SKM-1 (cell line): ENCODE results near the gene ATCAY.
"Not testable (repeated sequence)": the region's sequence is repeated elsewhere in the genome, so short reads cannot be mapped to it uniquely, and the experiment has no call there.

Experiments used
- DNase-seq: peaks from one replicate; lab custom pipeline; 2025; ENCODE audit not compliant: unreplicated experiment; lab: John Stamatoyannopoulos, UW

The ATCAY gene

DNA sequence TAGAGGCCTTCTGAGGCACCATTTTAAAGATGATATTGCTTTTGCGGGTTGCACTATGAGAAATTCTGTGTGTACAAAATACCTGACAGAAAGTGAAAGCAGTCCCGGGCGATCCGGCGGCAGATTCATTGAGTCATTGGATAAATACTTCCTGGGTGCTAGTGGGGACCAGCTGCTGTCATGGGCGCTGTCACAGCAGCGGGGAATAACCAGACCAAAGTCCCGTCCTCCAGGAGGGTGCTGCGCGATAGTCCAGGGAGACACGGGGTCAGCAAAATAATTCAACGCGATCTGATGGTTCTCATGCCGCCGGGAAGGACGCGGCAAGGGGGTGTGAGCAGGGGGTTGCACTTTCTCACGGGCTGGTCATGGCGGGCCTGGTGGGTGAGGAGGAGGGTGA is 25.2 kb upstream of the ATCAY start:
- no peak for DNase-seq

DNA sequence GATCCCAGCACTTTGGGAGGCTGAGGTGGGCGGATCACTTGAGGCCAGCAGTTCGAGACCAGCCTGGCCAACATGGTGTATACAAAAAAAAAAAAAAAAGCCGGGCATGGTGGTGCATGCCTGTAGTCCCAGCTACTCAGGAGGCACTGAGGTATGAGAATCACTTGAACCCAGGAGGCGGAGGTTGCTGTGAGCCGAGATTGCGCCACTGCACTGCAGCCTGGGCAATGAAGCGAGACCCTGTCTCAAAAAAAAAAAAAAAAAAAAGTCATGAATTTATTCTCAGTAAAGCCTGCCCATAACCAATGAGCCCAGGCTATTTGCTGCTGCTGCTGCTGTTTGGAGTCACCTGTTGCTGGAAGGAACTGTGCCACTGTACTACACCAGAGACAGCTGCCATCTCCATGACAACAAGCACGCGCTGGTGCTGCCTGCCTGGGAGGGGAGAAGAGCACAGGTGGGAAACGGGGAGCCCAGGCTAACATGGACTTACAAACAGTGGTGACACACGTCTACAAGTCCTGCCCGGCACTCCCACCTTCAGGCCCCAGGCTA is 23.0 kb upstream of the ATCAY start:
- no peak for DNase-seq

DNA sequence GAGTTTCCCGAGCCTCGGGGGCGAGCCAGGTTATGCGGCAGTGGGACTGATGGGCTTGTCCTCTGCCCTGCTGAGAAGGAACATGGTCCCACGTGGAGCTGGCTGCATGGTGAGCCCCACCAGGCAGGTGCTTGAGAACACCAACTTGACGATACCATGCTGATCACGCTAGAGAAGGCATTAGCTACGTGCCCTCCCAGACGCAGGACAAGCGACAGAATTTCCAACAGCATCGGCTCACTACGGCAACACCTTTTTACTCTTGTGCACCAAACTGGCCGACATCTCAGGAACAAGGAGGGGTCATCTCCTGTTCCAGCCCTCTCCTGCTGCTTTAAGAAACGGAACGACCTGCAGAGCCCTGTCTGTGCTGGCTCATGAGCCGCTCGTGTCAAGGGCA is 20.0 kb upstream of the ATCAY start:
- DNase-seq = no peak

DNA sequence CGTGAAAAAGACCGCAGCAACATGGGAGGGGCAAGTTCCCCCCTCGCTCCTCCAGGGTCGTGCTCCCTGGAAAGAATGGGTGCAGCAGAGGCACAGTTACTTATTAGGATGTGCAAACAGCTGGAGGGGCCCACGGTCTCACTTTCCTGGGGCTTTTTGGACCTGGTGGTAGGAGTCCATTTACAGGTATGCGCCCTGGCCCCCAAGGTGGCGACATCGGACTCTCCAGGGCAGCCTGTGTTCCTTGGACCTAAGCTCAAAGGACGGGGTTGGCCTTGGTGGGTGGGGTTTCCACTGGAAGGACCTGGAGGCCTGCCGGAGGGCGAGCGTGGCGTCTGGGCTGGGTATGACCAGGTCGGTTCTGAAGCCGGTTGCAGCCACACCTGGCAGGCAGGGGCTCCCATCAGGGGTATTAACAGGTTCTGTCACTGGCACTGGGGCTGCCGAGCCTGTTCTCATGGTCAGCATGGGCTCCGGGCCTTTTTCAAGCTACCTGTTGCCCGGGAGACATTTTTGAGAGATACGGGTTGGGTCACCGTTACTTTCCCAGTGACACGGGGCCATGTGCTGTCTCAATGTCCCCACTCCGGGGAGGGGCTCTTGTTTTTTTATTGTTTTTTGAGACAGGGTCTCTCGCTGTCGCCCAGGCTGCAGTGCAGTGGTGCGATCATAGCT is 17.5 kb upstream of the ATCAY start:
- DNase-seq = no peak

DNA sequence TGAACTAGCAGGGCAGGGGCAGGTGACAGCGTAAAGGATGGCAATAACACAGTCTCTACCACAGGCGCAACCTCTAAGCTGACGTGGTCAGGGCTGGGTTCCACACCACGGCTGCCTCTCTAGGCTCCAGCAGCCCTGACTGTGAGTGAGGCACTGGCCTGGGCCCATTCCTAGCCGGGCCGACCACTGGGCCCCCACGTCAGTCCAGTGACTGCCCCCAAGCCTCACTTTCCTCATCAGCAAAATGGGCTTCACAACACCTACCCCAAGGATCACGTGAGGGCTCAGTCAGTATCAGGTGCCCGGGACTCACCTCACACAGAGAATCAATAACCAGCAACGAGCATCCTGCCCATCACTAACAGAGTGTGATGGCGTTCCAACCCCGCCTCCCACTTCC is 16.8 kb upstream of the ATCAY start:
- no peak for DNase-seq

DNA sequence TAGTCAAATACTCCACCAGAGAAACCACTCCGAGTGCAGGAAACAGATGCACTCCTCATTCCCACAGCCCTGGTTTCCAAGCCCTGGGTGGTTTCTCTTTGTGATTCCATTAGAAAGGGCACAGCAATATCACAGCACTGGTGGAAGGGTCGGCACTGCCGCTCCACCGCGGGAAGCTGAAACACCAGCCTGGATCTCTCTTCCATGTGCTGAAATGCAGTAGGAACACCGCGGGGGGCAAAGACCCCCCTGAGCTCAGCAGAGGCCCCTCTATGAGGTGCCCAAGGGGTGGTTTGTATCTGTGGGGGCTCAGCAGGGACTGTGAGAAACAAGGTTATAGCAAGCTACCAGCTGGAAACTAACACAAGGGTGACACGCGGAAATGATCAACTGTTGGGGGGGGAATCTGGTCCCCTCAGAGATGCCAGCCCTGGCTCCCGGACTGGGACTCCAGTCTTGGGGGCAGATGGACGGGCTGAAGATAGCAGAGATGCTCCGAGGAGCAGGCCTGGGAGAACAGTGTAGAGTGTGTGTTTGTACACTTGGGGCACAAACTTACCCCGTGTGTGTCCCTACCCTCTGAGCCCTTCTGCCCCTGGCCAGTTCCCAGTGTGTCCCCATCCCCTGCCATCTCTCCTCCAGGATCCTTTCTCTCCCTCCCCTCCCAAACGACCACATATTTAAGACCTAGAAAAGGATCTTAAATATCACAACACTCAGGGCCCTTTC is 13.4 kb upstream of the ATCAY start:
- DNase-seq = no peak

DNA sequence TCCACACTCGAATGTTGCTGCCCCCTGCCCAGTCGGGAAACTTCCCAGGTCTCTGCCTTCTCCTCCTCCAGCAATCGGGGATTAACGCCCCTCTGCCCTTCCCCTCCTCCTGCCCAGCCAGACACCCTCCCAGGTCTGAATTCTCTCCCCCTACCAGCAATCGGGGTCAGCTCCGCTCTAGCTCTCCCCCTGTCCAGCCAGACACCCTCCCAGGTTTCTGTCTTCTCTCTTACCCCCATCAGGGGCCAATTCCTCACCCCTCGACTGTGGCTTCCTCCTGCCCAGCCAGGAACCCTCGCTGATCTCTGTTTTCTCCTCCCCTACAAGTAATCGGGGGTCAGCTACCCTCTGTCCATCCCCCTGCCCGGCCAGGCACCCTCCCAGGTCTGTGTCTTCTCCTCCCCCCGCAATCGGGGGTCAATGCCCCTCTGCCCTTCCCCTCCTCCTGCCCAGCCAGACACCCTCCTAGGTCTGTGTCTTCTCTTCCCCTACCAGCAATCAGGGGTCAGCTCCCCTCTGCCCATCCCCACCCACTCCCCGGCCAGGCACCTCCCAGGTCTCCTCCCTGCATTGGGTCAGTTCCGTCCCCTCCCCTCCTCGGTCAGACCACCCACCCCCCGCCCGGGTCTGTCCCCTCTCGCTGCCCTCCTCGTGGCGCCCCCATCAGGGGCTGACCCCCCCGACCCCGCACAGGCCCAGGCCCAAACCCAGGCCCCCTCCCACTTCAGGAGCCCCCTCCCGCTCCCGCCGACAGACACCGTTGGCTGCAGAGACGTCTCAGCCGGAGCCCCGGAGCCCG is 12.3 kb upstream of the ATCAY start:
- no peak for DNase-seq

DNA sequence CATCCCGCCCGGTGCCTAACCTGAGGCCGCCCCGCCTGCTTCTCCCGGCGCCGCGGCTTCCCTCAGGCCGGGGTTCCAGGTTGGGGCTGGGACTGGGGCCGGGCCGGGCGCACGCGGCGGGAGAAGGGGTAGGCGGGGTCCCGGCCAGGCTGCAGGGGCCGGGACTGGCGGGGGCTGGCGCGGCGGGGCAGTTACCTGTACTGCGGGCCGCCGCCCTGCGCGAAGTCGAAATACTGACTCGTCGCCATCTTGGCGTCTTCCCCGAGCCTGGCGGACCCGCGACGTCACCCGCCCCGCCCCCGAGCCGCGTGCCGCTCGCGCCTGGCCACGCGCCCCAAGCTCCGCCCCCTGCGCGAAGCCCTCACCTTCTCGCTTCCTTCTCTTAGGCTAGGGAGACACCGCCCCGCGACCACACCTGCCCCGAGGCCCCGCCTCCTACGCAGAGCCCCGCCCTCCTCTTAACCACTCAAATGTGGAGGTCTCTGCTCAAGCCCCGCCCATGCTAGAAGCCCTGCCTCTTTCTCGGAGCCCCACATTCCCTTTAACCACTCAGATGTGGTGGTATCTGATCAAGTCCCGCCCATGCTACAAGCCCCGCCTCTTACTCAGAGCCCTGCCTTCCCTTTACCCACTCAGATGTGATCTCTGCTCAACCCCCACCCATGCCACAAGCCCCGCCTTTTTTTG is 11.6 kb upstream of the ATCAY start, which contains the start of gene ZFR2:
ZFR2 (minus strand) TSS at position 269 of the 687 bp plus-strand sequence; CDS start at position 248, 21 bp downstream.
- DNase-seq = no peak

DNA sequence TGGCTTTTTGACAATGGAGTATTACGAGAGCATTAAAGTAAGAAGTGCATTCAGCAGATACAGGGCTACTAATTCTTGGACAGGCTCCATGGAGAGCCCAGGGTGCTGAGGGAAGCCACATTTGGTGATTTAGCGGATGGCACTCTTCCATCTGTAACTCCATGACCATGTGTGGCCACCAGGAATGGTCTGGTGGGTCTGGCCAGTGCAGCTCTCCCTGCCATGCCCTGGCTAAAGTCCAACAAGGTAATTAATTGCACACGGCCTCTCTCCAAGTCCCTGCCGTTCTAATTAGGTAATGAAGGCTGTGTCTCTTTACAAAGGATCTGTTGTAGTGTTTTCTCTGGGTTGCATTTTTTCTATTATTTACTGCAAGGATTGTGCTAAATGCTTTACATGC is 7.3 kb upstream of the ATCAY start:
- no peak for DNase-seq

DNA sequence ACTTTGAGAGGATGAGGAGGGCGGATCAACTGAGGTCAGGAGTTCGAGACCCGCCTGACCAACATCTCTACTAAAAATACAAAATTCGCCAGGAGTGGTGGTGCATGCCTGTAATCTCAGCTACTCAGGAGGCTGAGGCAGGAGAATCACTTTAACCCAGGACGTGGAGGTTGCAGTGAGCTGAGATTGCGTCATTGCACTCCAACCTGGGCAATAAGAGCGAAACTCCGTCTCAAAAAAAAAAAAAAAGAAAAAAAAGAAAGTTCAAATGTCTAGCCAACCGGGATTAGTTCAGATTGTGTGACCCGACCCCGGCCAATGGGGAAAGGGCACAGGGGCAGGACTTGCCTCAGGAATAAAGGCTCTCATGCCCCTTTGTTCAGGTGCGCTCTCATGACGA is 5.8 kb upstream of the ATCAY start:
- DNase-seq = not testable (repeated sequence)

DNA sequence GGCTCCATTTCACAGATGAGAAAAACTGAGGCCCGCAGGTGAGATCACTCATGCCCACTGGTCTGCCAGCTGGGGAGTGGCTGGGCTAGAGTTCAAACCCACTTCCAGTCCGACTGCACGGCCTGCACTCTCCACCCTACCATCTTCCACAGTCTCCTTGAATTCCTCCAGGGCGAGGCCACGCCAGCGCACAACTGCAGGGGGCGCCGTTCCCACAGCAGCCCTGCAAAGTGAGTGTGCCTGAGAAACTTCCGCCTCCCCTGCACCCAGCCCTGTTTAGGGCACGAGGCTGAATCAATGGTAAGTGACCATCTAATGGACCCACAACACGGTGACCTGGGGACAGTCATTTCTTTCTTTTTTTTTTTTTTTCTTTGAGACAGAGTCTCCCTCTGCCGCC is 829 bp upstream of the ATCAY start:
- DNase-seq = no peak

DNA sequence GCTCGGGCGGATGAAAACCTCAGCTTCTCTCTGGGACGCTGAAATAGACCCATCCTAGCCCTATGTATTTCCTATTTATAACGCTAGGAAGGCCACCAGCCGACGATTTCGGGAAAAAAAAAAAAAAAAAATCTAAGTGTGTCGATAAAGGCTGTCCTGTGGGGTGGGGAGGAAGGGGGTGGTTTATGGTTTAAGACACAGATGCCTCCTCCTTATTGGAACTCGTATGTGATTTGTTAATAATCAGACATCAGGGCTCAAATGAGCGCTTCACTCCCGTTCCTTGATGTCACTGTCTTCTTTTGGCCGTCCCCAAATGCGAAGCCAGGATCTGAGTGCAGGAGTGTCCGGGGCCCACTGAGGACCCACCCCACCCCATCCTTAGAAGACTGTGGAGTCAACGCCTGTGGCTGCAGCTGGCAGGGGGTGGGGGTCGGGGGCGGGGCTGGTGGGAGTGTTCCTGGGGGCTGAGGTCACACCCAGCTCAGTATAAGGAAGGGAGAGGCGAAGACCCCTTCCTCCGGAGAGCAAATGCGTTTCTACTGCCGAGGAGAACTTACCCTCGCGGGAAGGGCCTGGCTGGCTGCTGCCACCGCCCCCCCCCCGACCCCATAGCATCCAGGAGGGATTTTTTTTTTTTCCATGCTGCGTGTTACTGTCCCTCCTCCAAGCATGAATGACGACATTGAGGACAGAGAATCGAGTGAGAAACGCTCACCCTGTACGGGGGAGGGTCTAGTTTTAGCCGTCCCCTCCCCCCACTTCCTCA is 971 bp downstream of the ATCAY start:
- DNase-seq = no peak

DNA sequence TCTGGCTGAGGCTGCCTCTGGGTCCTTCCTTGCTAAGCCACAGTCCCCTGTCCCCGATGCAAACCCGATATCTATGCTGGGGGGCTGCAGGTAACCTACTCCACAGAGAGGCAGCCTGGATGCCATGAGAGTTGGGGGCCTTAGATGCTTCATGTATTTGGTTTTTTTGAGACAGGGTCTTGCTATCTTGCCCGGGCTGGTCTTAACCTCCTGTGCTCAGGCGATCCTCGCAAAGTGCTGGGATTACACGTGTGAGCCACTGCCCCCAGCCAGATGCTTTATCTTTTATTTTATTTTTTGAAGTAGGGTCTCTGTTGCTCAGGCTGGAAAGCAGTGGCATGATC is 1.5 kb downstream of the ATCAY start:
- no peak for DNase-seq

DNA sequence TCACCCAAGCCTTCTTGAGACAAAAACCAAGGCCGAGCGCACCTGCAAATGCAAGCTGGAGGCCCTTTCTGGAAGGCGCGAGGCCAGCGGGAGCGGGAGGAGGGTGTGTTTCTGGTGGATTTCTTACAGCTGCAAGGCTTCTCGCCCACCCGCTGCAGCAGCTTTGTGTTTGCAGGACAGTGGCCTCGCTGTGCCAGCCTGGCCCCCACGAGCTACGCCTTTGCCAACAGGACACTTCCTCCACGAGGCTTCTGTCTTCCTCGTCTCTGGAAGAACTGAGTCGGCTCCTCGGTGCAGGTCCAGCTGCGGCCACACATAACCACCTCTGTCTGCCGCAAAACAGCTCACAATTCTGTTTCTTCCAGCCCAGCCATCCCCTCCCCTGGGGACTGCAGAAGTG is 10.1 kb downstream of the ATCAY start:
- no peak for DNase-seq

DNA sequence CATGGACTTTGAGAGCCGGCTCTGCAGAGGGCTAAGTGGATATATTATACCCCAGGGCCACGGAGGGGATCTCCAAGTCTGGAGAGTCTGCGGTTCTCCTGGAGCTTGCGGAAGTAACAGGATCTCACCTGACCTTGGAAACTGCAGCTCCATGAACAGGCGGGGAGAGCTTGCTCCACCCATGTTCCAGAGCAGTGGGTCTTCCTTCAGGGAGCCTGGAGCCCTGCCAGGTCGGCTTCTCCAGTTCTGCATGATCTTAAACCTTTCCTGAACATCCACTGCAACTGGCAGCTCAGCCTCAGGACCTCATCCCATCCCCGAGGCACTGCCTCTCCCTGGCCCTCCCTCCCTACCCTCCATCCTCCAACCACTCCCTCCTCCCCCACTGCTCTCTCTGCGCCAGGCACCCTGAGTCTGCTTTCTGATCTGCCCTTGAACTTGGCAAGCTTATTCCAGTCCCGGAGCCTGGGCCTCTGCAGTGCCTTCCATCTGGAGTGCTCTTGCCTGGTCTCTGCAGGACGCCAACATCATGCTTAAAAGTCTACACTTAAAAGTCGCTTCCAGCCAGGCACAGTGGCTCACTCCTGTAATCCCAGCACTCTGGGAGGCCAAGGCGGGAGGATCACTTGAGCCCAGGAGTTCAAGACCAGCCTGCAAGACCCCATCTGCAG is 13.2 kb downstream of the ATCAY start:
- no peak for DNase-seq

DNA sequence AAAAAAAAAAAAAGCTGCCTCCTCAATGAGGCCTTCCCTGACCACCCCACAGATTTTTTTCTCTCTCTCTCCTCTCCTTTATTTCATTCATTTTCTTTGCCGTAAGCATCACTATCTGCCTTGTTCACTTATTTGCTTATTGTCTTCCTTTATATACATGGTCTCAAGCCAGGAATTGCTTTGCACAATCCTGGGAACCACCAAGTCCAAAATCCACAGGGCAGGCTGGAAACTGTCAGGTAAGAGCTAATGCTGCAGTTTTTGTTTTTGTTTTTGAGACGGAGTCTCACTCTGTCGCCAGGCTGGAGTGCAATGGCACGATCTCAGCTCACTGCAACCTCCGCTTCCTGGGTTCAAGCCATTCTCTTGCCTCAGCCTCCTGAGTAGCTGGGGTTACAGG is 14.5 kb downstream of the ATCAY start:
- not testable (repeated sequence) for DNase-seq

DNA sequence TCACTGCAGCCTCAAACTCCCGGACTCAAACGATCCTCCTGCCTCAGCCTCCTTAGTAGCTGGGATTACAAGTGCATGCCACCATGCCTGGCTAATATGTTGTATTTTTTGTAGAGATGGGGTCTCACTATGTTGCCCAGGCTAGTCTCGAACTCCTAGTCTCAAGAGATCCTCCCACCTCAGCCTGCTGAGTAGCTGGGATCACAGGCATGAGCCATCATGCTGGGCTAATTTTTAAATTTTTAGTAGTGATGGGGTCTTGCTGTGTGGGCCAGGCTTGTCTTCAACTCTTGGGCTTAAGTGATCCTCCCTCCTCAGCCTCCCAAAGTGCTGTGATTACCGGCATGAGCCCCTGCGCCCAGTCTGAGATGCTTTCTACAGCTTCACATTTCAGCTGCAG is 15.3 kb downstream of the ATCAY start:
- no peak for DNase-seq

DNA sequence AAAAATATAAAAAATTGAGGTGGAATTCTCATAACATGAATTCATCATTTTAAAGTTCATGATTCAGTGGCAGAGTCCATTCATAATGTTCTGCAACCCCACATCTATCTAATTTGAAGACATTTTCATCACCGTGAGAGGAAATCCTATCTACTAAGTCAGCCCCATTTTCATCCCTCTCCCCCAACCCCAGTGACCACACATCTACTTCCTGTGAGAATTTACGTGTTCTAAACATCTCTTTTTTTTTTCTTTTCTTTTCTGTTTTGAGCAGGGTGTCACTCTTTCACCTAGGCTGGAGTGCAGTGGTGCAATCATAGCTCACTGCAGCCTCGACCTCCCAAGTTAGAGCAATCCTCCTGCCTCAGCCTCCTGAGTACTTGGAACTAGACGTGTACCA is 17.5 kb downstream of the ATCAY start:
- DNase-seq = no peak

DNA sequence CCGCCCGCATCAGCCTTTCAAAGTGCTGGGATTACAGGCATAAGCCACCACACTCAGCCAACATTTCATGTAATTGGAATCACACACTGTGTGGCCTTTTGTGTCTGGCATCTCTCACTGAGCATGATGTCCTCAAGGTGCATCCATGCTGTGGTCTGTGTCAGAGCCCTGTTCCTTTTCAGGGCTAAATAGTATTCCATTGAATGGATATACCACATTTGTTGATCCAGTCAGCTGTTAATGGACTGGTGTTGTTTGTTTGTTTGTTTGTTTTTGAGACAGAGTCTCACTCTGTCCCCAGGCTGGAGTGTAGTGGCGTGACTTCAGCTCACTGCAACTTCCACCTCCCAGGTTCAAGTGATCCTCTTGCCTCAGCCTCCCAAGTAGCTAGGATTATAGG is 17.9 kb downstream of the ATCAY start:
- no peak for DNase-seq
